Ramos (cell line): ENCODE results near the gene PPP3R1.

Experiments
- in situ Hi-C: fragments of 300-500 bp; cut with MboI; formaldehyde crosslinking; loops from one replicate; pipeline ENCODE4 v1.14.3; 2022; ENCODE audit warnings: low sequenced_read_pairs; ENCODE audit not compliant: unreplicated experiment

PPP3R1 gene

DNA sequence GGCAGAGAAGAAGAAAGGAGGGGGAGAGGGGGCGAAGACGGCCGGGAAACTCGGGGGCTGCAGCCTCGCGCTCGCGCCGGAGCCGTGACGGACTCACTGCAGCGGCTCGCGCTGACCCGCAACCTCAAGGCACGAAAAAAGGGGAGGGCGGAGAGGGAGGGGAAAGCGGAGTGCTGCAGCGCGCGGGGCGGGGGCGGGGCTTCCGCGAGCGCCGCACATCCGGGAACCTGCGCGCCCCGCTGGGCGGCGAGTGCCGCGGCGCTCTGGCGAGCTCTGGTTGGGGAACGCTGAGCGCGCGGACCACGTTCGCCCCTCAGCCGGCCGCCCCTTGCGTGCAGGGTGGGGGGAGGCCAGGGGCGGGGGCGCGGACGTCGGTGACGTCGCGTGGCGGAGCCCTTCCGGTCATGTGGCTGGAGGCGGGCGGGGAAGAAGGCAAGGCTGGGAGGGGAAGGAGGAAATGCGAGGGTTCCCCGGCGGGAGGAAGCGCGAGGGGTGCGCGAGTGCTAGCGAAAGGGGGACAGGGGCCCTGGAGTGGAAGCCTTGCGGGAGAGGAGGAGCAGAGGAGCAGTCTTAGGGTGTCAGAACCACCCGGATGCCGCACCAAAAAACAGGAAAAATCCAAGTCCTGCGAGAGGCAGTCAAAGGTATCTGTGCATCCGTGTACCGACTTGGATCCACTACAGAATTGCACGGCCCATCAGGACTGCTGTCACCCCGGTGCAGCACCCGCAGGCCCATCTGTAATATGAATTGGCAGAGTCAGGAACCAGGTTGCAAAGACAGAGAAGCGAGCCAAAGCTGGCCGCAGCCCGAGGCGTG is at the start of gene PPP3R1:
Gene PPP3R1 (minus strand): TSS at position 133 of the 819 bp plus-strand sequence. CDS start 405 bp downstream, outside the sequence.
- in situ Hi-C loops: no loop called here

- in situ Hi-C loops: loop anchor here (10.0 kb wide), 1 partner anchor 149 kb away; no protein-coding TSS in a partner anchor
These were observed 43.2 kb upstream of the PPP3R1 start for GRCh38 chr2:68295516-68295915.

GRCh38 chr2:68294913-68295312 is 42.6 kb upstream of the PPP3R1 start:
- in situ Hi-C loops: loop anchor here (10.0 kb wide), 1 partner anchor 150 kb away; no protein-coding TSS in a partner anchor

DNA sequence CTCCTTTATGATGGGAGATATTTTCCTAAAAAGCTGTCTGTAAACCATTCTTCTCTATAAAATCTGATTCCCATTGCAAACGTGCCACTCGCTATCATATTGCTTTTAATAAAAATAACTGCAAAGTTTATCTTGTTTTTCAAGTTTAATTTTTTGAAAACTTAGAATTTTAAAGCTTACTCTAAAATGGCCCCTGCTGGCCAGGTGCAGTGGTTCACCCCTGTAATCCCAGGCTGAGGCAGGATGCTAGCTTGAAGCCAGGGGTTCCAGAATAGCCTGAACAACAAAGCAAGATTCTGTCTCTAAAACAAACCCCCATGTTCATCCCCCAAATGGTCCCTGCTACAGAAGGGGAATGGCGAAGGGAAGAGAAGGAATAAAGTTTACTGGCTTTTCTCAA is 41.9 kb upstream of the PPP3R1 start:
- in situ Hi-C loops: loop anchor here (10.0 kb wide), 1 partner anchor 151 kb away; no protein-coding TSS in a partner anchor

DNA sequence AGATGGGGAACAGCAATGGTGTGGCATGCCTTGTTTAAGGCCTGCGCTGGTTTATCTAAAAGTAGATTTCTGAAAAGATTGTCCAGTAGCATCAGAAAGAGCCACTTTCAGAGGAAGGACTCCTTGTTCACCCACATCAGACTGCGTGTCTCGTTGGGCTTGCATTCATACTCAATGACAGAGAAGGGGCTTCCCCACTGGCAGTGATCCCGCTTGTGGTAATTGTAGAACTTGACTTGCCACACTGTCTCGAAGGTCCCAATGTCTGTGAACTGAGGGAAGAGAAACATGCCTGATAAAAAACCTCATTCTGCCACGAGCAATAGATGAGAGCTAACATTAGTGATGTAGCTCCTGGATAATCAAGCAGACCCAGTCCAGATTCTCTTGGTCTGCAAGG is 41.4 kb upstream of the PPP3R1 start:
- in situ Hi-C loops: loop anchor here (10.0 kb wide), 1 partner anchor 151 kb away; no protein-coding TSS in a partner anchor

DNA sequence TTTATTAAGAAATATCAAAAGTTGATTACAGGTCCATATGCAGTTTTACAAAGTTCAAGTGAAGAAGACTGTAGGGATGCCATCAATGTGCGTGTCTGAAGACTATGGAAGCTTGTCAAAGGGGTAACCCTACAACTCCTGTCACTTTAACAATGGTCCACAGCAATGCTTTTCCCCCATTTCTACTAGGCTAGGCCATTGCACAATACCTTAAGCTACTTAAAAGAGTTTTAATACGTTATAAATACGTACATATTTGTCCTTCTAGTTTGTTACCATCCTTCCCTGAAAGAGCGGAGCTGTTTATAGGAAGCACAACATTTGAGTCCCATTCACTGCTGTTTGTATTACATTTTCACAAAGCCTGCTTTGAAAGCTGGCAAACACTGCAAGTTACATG is 40.7 kb upstream of the PPP3R1 start:
- in situ Hi-C loops: loop anchor here (10.0 kb wide), 1 partner anchor 152 kb away; no protein-coding TSS in a partner anchor

GRCh38 chr2:68292108-68292710 is 39.9 kb upstream of the PPP3R1 start:
- in situ Hi-C loops: loop anchor here (10.0 kb wide), 1 partner anchor 153 kb away; no protein-coding TSS in a partner anchor

DNA sequence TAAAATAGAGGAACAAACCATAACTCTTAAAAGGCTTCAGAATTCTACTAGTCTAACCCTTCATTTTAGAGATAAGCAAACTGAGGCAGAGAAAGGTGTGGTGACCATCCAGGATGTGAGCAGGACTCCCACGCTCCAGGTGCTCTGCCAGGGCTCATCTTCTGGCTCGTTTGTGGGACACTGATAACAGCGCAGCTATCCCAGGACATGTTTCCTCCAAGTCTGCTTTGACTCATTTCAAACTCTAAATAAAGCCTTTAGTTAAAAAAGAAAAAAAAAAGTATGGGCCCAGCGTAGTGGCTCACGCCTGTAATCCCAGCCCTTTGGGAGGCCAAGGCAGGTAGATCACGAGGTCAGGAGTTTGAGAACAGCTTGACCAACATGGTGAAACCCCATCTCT is 39.0 kb upstream of the PPP3R1 start:
- in situ Hi-C loops: loop anchor here (10.0 kb wide), 1 partner anchor 153 kb away; no protein-coding TSS in a partner anchor

DNA sequence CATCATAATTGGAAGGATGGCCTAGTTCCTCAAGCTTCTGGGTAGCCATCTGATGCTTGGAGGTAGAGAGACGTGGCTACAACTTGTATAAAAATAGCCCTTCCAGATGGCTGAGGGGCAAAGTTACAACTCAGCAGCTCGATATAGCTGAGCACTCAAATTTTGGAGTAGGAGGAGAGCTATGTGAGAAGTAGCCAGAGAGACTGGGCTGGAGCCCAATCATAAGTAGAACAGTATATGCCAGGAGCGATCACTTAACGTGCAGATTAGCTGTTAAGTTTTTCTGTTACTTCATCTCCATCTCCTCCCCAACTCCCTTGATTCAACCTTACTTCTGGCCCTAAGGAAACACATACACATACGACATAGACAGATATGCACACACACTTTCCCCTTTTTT is 38.6 kb upstream of the PPP3R1 start:
- in situ Hi-C loops: loop anchor here (10.0 kb wide), 1 partner anchor 154 kb away; no protein-coding TSS in a partner anchor

- in situ Hi-C loops: loop anchor here (10.0 kb wide), 2 partner anchors 93 to 163 kb away; no protein-coding TSS in a partner anchor
These were observed 35.5 kb upstream of the PPP3R1 start for GRCh38 chr2:68287580-68288441.

DNA sequence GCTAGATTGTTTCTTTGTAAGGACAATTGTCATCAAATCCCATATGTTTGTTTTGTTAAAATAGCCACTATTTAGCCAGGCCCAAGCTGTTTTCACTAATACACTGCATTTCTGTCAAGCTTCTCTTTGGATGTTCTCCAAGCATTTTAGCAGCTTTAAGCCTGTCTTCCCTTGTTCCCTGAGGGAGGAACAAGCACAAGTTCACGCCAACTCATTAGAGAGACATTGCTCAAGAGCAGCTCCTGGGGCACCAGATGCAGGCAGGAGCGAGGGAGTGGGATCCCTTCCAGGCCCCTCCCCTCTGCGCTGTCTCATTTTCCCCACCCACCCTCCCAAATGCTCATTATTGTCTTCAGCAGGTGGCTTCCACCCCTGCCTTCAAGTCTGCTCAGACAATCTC is 32.6 kb upstream of the PPP3R1 start:
- in situ Hi-C loops: loop anchor here (10.0 kb wide), 2 partner anchors 90 to 160 kb away; no protein-coding TSS in a partner anchor

- in situ Hi-C loops: loop anchor here (10.0 kb wide), 2 partner anchors 89 to 159 kb away; no protein-coding TSS in a partner anchor
These were observed 31.1 kb upstream of the PPP3R1 start for GRCh38 chr2:68283419-68283812.

- in situ Hi-C loops: loop anchor here (10.0 kb wide), 2 partner anchors 88 to 158 kb away; no protein-coding TSS in a partner anchor
These were observed 30.6 kb upstream of the PPP3R1 start for GRCh38 chr2:68282811-68283418.

DNA sequence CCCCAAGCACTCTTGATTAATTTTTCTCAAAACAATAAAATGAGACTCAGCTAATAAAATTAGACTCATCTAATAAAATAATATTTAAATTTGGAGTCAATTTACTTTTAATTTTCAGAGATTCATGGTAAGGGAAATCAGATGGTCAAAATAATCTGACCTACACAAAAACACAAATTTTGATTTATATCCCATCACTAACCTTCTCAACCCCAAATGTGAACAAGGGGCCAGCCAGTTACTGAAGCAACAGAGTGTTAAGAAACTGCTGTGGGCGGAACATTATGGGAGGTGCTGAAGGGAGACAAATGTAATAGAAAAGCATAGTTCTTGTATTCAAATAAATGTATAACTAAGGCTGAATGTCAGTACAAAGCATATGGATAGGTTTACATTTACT is 28.5 kb upstream of the PPP3R1 start:
- in situ Hi-C loops: loop anchor here (10.0 kb wide), 2 partner anchors 86 to 156 kb away; no protein-coding TSS in a partner anchor

DNA sequence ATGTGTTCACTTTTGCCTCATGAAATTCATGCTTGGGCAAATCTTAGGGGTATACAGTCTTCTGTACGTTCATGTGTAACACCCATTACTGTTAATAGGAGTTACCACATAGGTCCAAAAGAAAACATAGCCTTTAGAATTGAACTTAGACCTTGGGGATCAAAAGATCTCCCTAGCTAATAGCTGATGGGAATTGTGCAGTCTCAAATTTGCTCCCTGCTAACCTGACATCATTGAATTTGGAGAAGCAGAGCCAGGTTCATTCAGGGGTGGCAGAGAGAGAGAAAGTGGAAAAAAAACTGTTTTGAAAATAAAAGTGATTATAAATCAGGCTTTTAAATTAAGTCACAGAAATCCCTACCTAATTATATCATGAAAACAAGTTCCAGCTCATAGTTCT is 28.0 kb upstream of the PPP3R1 start:
- in situ Hi-C loops: loop anchor here (10.0 kb wide), 2 partner anchors 86 to 156 kb away; no protein-coding TSS in a partner anchor

- in situ Hi-C loops: loop anchor here (10.0 kb wide), 2 partner anchors 85 to 155 kb away; no protein-coding TSS in a partner anchor
These were observed 27.4 kb upstream of the PPP3R1 start for GRCh38 chr2:68279691-68280090.

DNA sequence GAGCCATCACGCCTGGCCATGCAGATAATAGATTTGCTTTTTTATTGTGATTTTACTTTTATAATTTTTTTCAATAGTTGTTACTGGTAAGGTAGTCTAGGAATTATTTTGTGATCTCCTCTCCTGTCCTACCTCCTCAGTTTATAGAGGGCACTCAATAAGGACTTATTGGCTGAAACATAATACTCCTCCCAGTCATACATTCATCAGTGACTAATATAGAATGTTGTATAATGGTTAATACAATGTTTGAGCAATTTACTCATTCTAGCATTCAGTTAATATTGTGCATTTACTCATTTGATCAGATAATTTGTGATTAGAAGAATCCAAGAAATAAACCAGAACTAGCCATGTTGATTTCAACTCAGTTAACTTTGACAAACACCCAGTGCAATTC is 25.8 kb upstream of the PPP3R1 start:
- in situ Hi-C loops: no loop called here

- in situ Hi-C loops: no loop called here
These were observed 21.7 kb upstream of the PPP3R1 start for GRCh38 chr2:68274022-68274421.
